DOHH2 (cell line): ENCODE results near the gene SUB1.

ENCODE experiments used
- H3F3A ChIP-seq: fragments of 200-600 bp; sonication (generic), shearing (Covaris generic); 2 replicates; pipeline ENCODE4 v1.6.0; 2016; ENCODE audit warnings: antibody characterized with exemption, mild to moderate bottlenecking; ENCODE audit not compliant: control insufficient read depth, insufficient read depth
- H3K27ac ChIP-seq: fragments of 200-600 bp; sonication (generic); 2 replicates; pipeline ENCODE4 v1.5.1; 2014; ENCODE audit warnings: low read depth, mild to moderate bottlenecking, low read length, moderate library complexity
- H3K27me3 ChIP-seq: fragments of 200-600 bp; sonication (generic); 2 replicates; pipeline ENCODE4 v1.6.1; 2014; ENCODE audit warnings: mild to moderate bottlenecking, low read length, mixed read lengths; ENCODE audit not compliant: control insufficient read depth
- H3K36me3 ChIP-seq: fragments of 200-600 bp; sonication (generic); 2 replicates; pipeline ENCODE4 v1.6.1; 2014; ENCODE audit warnings: mild to moderate bottlenecking, low read length, moderate library complexity, mixed read lengths; ENCODE audit not compliant: control insufficient read depth
- H3K4me1 ChIP-seq: fragments of 200-600 bp; sonication (generic); 2 replicates; pipeline ENCODE4 v1.6.1; 2014; ENCODE audit warnings: mild to moderate bottlenecking, low read length, mixed read lengths; ENCODE audit not compliant: control insufficient read depth
- H3K4me2 ChIP-seq: fragments of 200-600 bp; sonication (generic); 2 replicates; pipeline ENCODE4 v1.6.0; 2014; ENCODE audit warnings: mild to moderate bottlenecking, low read length, moderate library complexity
- H3K4me3 ChIP-seq: fragments of 200-600 bp; sonication (generic); 2 replicates; pipeline ENCODE4 v1.5.1; 2014; ENCODE audit warnings: mild to moderate bottlenecking, low read length, mixed read lengths
- H3K79me2 ChIP-seq: fragments of 200-600 bp; sonication (generic); 2 replicates; pipeline ENCODE4 v1.6.1; 2014; ENCODE audit warnings: mild to moderate bottlenecking, low read length, mixed read lengths; ENCODE audit not compliant: control insufficient read depth
- H3K9me2 ChIP-seq: fragments of 200-600 bp; sonication (generic); replicated peaks from 2 replicates; pipeline ENCODE4 v1.6.1; 2014; ENCODE audit warnings: mild to moderate bottlenecking, low read length, mixed read lengths; ENCODE audit not compliant: control insufficient read depth
- H3K9me3 ChIP-seq: fragments of 200-600 bp; sonication (generic); 2 replicates; pipeline ENCODE4 v1.6.1; 2014; ENCODE audit warnings: antibody characterized with exemption, low read length, mixed read lengths; ENCODE audit not compliant: control insufficient read depth, insufficient read depth
- H4K20me1 ChIP-seq: fragments of 200-600 bp; sonication (generic); 2 replicates; pipeline ENCODE4 v1.6.0; 2014; ENCODE audit warnings: low read depth, mild to moderate bottlenecking, antibody characterized with exemption, low read length, moderate library complexity; ENCODE audit not compliant: control insufficient read depth, insufficient read depth
- CTCF ChIP-seq: fragments of 200-600 bp; sonication (generic); IDR thresholded peaks from one replicate; pipeline ENCODE4 v1.5.1; 2014; ENCODE audit warnings: antibody characterized with exemption, mild to moderate bottlenecking, low read depth, low read length; ENCODE audit not compliant: poor library complexity, severe bottlenecking
- EZH2phosphoT487 ChIP-seq: fragments of 200-600 bp; sonication (generic); IDR thresholded peaks from 2 replicates; pipeline ENCODE4 v1.6.1; 2017; ENCODE audit warnings: borderline replicate concordance, mild to moderate bottlenecking, antibody characterized with exemption, low read length, moderate library complexity, mixed read lengths

Gene SUB1

DNA sequence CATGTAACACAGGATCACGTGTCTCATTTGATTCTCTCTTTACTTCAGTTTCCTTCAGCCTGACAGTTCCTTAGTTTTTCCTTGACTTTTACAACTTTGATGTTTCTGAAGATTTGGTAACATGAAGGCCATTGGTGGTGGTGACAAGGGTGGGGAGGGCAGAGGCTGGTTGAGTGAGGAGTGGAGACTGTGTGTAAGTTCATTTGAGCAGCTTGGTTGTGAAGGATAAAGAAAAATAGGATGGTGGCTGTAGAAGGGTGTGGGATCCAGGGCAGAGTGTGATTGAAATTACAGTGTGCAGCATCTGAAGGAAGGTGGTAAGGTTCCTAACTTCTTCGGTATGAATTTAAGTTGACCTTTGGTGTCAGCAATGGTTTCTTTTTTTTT, 20.4 kb downstream of the SUB1 start:
- H3K4me1 ChIP-seq: no peaks in the 10 kb centered on the region
- no peaks in the 10 kb centered on the region for H3K79me2 ChIP-seq
- no peaks in the 10 kb centered on the region for H3K9me3 ChIP-seq
- TF ChIP-seq CTCF: no peak
- TF ChIP-seq EZH2phosphoT487: no peak
- H3K4me2 ChIP-seq: no peak overlapping the region
- no peaks in the 10 kb centered on the region for H4K20me1 ChIP-seq
- no peaks in the 10 kb centered on the region for H3F3A ChIP-seq
- no peaks in the 10 kb centered on the region for H3K27me3 ChIP-seq
- H3K9me2 ChIP-seq: no peaks in the 10 kb centered on the region
- no peak overlapping the region for H3K27ac ChIP-seq
- no peak overlapping the region for H3K4me3 ChIP-seq
- no peaks in the 10 kb centered on the region for H3K36me3 ChIP-seq

- Histone ChIP-seq H4K20me1 (no peaks in the 10 kb centered on the region), H3K79me2 (no peaks in the 10 kb centered on the region), H3K4me2 (no peak overlapping the region), H3K4me3 (no peak overlapping the region), H3K27ac (no peak overlapping the region), H3K4me1 (no peaks in the 10 kb centered on the region), H3K36me3 (no peaks in the 10 kb centered on the region), H3K9me3 (no peaks in the 10 kb centered on the region), H3K27me3 (peaks cover 3% of the 10 kb centered on the region; the same call in 1 of the 2 replicates), H3F3A (no peaks in the 10 kb centered on the region), H3K9me2 (no peaks in the 10 kb centered on the region)
- TF ChIP-seq CTCF (no peak), EZH2phosphoT487 (no peak)
Measured at GRCh38 chr5:32612134-32612888, 27.0 kb downstream of the SUB1 start.

- Histone ChIP-seq H4K20me1 (no peaks in the 10 kb centered on the region), H3K79me2 (no peaks in the 10 kb centered on the region), H3F3A (no peaks in the 10 kb centered on the region), H3K4me3 (no peak overlapping the region), H3K4me1 (no peaks in the 10 kb centered on the region), H3K36me3 (no peaks in the 10 kb centered on the region), H3K27ac (no peak overlapping the region), H3K4me2 (no peak overlapping the region), H3K9me3 (no peaks in the 10 kb centered on the region), H3K27me3 (peaks cover 3% of the 10 kb centered on the region; the same call in 1 of the 2 replicates), H3K9me2 (no peaks in the 10 kb centered on the region)
- TF ChIP-seq EZH2phosphoT487 (no peak), CTCF (peak; percentile 75)
Measured at GRCh38 chr5:32613050-32613672, 27.8 kb downstream of the SUB1 start.
